IPS DF 6.9 (cell line): Measurements from ENCODE around the gene P3H2.

Experiments
- DNase-seq: peaks from one replicate; pipeline ENCODE4 v3.0.0-alpha.2; 2013; ENCODE audit warnings: low read depth, low spot score
- H3K27ac ChIP-seq: one replicate; pipeline ENCODE4 v1.5.1; 2013; ENCODE audit warnings: low read length, control low read depth
- H3K27me3 ChIP-seq: 2 replicates; pipeline ENCODE4 v1.6.1; 2013; ENCODE audit warnings: mild to moderate bottlenecking, low read length; ENCODE audit not compliant: control insufficient read depth, insufficient read depth
- H3K36me3 ChIP-seq: 2 replicates; pipeline ENCODE4 v1.6.1; 2013; ENCODE audit warnings: low read length; ENCODE audit not compliant: control insufficient read depth, insufficient read depth
- H3K4me1 ChIP-seq: 2 replicates; pipeline ENCODE4 v1.6.1; 2013; ENCODE audit warnings: low read length; ENCODE audit not compliant: control insufficient read depth, insufficient read depth
- H3K4me3 ChIP-seq: 2 replicates; pipeline ENCODE4 v1.5.1; 2013; ENCODE audit warnings: mild to moderate bottlenecking, low read length
- H3K9me3 ChIP-seq: 2 replicates; pipeline ENCODE4 v1.6.1; 2013; ENCODE audit warnings: low read length, inconsistent platforms; ENCODE audit not compliant: control insufficient read depth, insufficient read depth
- WGBS: extraction: QIAGEN DNeasy Blood & Tissue Kit; methylation state at CpG from one replicate; pipeline ENCODE4 v1.1.7; 2013; ENCODE audit warnings: mixed read lengths, missing lambda C conversion rate; ENCODE audit not compliant: insufficient read length, insufficient coverage; 5-methylcytosine and 5-hydroxymethylcytosine counted together

Gene P3H2

DNA sequence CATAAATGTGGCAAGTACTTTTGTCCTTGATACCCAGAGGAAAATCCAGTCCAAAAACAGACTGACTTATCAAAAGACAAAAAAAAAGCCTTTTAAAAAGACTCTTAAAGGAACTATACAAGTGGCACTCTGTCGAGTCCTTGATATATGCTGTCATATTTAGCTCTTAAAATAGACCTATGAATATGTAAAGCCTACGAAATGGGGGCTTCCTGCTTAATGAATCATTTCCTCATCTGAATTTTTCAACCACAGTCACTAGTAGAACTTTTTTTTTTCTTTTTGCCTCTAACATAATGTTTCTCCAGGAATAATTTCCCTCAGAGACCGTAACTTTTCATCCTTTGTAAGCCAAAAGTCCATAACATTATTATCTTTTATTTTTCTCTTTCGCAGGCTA is 95.8 kb downstream of the P3H2 start:
- WGBS, result 100% methylated on average over 1 of the region's 4 CpGs
- Histone ChIP-seq H3K9me3 (no peaks in the 10 kb centered on the region), H3K27me3 (no peaks in the 10 kb centered on the region), H3K27ac (no peak overlapping the region), H3K4me3 (no peak overlapping the region), H3K36me3 (no peaks in the 10 kb centered on the region), H3K4me1 (peaks cover 1% of the 10 kb centered on the region; the same call in 1 of the 2 replicates)
- DNase-seq, result no peak

DNA sequence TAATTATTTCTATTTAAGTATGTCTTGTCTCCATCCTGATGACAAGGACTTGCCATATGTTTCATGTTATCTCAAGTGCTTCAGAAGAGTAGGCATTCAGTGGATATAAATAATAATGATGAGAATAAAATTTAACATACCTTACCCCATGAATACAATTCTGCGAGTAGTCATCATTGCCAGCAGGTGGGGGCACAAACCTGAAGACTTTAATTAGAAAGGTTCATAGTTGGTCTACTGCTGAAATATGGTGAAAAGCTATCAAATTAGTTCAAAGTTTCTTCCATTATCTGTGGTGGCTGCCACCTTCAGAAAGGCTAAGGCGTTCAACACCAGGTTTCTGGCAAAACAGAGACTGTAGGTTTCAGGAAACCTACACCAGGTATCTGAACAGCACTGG is 100.9 kb downstream of the P3H2 start:
- H3K36me3 ChIP-seq, result no peaks in the 10 kb centered on the region
- H3K27ac ChIP-seq, result no peak overlapping the region
- no peaks in the 10 kb centered on the region for H3K27me3 ChIP-seq
- no peak for DNase-seq
- no peaks in the 10 kb centered on the region for H3K9me3 ChIP-seq
- no CpG with 5 or more reads among the region's 2 CpGs for WGBS
- H3K4me1 ChIP-seq, result no peaks in the 10 kb centered on the region
- H3K4me3 ChIP-seq, result no peak overlapping the region

- H3K36me3 ChIP-seq, result no peaks in the 10 kb centered on the region
- H3K4me1 ChIP-seq, result peaks cover 4% of the 10 kb centered on the region; the same call in 1 of the 2 replicates
- H3K4me3 ChIP-seq, result no peak overlapping the region
- no CpG with 5 or more reads among the region's 2 CpGs for WGBS
- H3K27me3 ChIP-seq, result no peaks in the 10 kb centered on the region
- H3K9me3 ChIP-seq, result no peaks in the 10 kb centered on the region
- DNase-seq, result no peak
- no peak overlapping the region for H3K27ac ChIP-seq
Observed at GRCh38 chr3:190019006-190019405, 101.7 kb downstream of the P3H2 start.

GRCh38 chr3:190018460-190018859 is 102.2 kb downstream of the P3H2 start:
- Histone ChIP-seq H3K27me3 (no peaks in the 10 kb centered on the region), H3K4me3 (no peak overlapping the region), H3K36me3 (no peaks in the 10 kb centered on the region), H3K4me1 (peaks cover 4% of the 10 kb centered on the region; the same call in 1 of the 2 replicates), H3K27ac (no peak overlapping the region), H3K9me3 (no peaks in the 10 kb centered on the region)
- no CpG with 5 or more reads among the region's 1 CpG for WGBS
- DNase-seq, result no peak

- no peak overlapping the region for H3K4me3 ChIP-seq
- H3K9me3 ChIP-seq, result no peaks in the 10 kb centered on the region
- no peaks in the 10 kb centered on the region for H3K27me3 ChIP-seq
- no peaks in the 10 kb centered on the region for H3K36me3 ChIP-seq
- WGBS, result no CpG with 5 or more reads among the region's 6 CpGs
- no peak for DNase-seq
- H3K27ac ChIP-seq, result no peak overlapping the region
- H3K4me1 ChIP-seq, result peaks cover 4% of the 10 kb centered on the region; the same call in 1 of the 2 replicates
Observed at GRCh38 chr3:190017521-190018288, 103.0 kb downstream of the P3H2 start.

DNA sequence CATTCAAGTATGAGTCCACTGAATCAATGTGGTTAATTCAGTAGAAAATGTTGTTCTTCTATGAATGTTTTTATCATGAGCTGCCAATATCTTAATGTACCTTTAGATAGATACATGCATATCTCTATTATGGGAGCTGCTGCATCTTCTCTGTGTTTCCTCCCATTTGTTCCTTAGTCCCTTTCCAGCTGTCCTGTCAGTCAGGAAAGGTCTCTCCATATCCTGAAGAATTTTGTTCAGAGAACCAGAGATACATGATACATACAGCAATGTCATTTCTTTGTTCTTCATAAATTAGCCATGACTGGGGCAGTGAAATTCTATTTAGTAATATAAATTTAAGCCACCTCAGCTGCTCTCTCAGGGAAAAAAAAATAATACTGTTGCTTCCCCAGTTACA is 103.7 kb downstream of the P3H2 start:
- DNase-seq, result no peak
- Histone ChIP-seq H3K27ac (no peak overlapping the region), H3K4me1 (peaks cover 4% of the 10 kb centered on the region; the same call in 1 of the 2 replicates), H3K9me3 (no peaks in the 10 kb centered on the region), H3K27me3 (no peaks in the 10 kb centered on the region), H3K36me3 (no peaks in the 10 kb centered on the region), H3K4me3 (no peak overlapping the region)

- DNase-seq, result no peak
- Histone ChIP-seq H3K27ac (no peak overlapping the region), H3K4me1 (peaks cover 4% of the 10 kb centered on the region; the same call in 1 of the 2 replicates), H3K9me3 (no peaks in the 10 kb centered on the region), H3K36me3 (no peaks in the 10 kb centered on the region), H3K27me3 (no peaks in the 10 kb centered on the region), H3K4me3 (no peak overlapping the region)
- no CpG with 5 or more reads among the region's 2 CpGs for WGBS
Observed at GRCh38 chr3:190014940-190015339, 105.8 kb downstream of the P3H2 start.

DNA sequence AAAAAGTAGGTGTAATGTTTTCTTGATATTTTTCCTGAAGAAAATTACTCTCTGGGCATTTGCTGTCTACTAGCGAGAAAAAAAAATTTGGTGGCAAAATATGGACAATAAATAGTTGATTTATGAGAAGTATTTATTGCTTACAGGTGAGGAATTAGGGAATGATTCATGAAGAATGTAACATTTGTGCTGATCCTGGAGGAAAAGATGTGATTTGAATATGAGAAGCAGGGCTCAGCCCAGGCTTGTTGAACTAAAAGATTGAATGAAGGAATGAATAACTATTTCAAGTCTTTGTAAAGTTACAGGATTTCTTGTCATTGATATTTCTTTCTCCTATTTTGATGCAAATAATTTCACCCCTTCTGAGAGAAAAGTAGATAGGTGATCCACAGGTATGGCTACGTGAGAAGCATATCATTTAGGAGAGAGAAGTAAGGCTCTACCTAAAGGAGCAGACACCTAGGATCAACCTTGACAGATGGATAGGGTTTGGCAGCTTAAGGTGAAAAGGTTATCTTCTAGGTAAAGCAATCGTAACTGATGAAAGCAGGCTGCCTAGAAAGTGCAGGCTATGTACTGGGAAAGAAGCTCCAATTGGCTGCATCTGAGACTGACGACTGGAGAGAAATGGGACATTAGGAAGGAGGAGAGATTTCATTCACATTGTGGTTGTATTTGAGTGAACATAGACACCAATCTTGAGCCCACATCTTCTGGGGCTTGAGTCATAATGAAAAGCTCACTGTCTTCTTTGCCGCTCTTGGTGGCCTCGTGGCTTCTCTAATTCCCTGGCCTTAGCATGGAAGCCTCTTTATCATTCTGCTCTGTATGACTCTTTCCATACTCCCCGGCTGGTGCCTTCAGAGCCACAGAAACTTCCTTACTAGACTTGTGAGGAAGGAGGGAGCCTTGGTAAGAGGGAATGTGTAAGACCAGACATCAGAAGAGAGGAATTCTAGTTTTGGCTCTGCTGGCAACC is 106.5 kb downstream of the P3H2 start:
- Histone ChIP-seq H3K27me3 (no peaks in the 10 kb centered on the region), H3K4me1 (peaks cover 5% of the 10 kb centered on the region), H3K36me3 (no peaks in the 10 kb centered on the region), H3K27ac (no peak overlapping the region), H3K9me3 (no peaks in the 10 kb centered on the region), H3K4me3 (no peak overlapping the region)
- no peak for DNase-seq
- no CpG with 5 or more reads among the region's 7 CpGs for WGBS

DNA sequence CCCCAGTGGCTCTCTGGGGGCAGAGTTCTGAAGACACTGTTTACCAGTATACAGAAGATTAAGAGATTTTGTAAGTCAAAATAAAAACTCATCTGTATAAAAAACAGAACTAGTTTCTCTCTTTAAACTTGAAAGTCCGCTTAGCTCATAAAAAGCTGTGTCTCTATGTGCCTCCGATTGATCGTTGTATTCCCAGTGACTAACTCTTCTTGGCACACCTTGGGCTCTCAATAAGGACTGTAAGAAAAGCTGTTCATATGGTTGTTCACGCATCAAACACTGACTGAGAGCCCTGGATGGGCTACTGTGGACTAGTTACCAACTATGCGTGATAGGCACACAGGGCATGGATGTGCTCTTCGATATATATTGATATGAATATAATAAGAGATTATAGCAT is 107.9 kb downstream of the P3H2 start:
- H3K4me1 ChIP-seq, result peaks cover 5% of the 10 kb centered on the region
- H3K9me3 ChIP-seq, result no peaks in the 10 kb centered on the region
- no peaks in the 10 kb centered on the region for H3K27me3 ChIP-seq
- no peaks in the 10 kb centered on the region for H3K36me3 ChIP-seq
- no peak overlapping the region for H3K27ac ChIP-seq
- WGBS, result no CpG with 5 or more reads among the region's 6 CpGs
- no peak for DNase-seq
- H3K4me3 ChIP-seq, result no peak overlapping the region

DNA sequence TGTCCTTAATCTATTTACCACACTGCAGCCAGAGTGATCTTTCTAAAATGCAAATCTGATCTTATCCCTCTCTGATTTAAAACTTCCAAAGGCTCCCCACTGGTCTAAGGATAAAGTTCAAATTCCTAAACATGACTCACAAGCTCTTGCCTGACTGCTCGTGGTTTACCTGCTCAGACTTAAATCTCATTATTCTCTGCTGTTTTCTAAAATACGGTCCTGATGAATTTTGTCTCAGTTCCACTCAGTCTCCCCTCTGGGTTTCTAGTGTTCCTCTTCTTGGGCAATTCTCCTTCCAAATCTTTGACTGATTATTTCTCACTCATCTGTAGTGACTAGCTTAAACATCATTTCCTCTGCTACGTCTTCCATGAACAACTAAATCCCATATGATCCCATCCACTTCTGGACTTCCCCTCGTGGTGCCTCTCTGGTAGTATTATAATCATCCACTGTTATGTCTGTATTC is 108.3 kb downstream of the P3H2 start:
- no peak overlapping the region for H3K4me3 ChIP-seq
- no peak overlapping the region for H3K27ac ChIP-seq
- H3K4me1 ChIP-seq, result peaks cover 5% of the 10 kb centered on the region
- H3K9me3 ChIP-seq, result no peaks in the 10 kb centered on the region
- WGBS, result no CpG with 5 or more reads among the region's 4 CpGs
- no peaks in the 10 kb centered on the region for H3K27me3 ChIP-seq
- no peaks in the 10 kb centered on the region for H3K36me3 ChIP-seq
- no peak for DNase-seq
